Motor neuron (in vitro differentiated cells): Measurements from ENCODE around the gene LIM2. TPM values are rescaled to one million over a fixed set of nuclear protein-coding genes. Genes with fewer than 3 reads are reported as not detected.
A peak's percentile ranks its signal among the peaks of the same experiment; 100 is the strongest.

Experiments used
- ATAC-seq, 8 experiments: fragments of 200-7000 bp; cut with Tn5 transposase; replicated peaks in 6 of 8; 2 replicates each; pipeline ENCODE4 v1.8.0; 2021; ENCODE audit warnings: mild to moderate bottlenecking in 8 of 8, moderate library complexity in 8 of 8
- H3K27ac ChIP-seq, 2 donors: fragments of 250-450 bp; sonication (Bioruptor Pico); 2 replicates each; pipeline ENCODE4 v1.9.0; 2021; ENCODE audit warnings: antibody characterized with exemption in 2 of 2, mild to moderate bottlenecking in 2 of 2, moderate library complexity in 1 of 2
- H3K4me1 ChIP-seq, 2 donors: fragments of 250-450 bp; sonication (Bioruptor Pico); replicated peaks in 1 of 2; 2 replicates each; pipeline ENCODE4 v1.6.1; 2021; ENCODE audit warnings: antibody characterized with exemption in 2 of 2, mild to moderate bottlenecking in 2 of 2, moderate library complexity in 1 of 2
- H3K4me3 ChIP-seq, 5 donors: fragments of 250-450 bp; sonication (Bioruptor Pico); 2 replicates each; pipeline ENCODE4 v1.9.0; 2021; ENCODE audit warnings: antibody characterized with exemption in 5 of 5, mild to moderate bottlenecking in 5 of 5, moderate library complexity in 4 of 5
- WGBS, 10 experiments: fragments of 450-650 bp; shearing (Covaris generic); methylation state at CpG; one replicate each; pipeline ENCODE4 v1.0.0; 2022; 5-methylcytosine and 5-hydroxymethylcytosine counted together
- in situ Hi-C, 9 experiments: fragments of 400-800 bp; cut with MboI; loops; one replicate each; pipeline ENCODE4 v1.15.0; 2021; ENCODE audit warnings: low sequenced_read_pairs in 9 of 9, low pct_unique_long_range_greater_than_20kb in 2 of 9; ENCODE audit not compliant: unreplicated experiment in 9 of 9
- total RNA-seq, 8 experiments: library from RNA; unstranded; fragments of 300-600 nt; gene quantifications; 2 replicates each; pipeline versions ENCODE4 v1.2.3 to v1.2.4, GENCODE V29; 2022

LIM2 gene
- total RNA-seq, 8 experiments from 2014 or later, result 0.38 TPM; not detected in 7

- Histone ChIP-seq H3K4me1 (peaks cover 12 to 14% of the 10 kb centered on the region in 2 donors), H3K27ac (peak overlapping the region; percentile 84 to 89), H3K4me3 (peak overlapping the region; percentile 15 to 41 (median 33))
- ATAC-seq, result peak in 7 of 8 experiments; percentile 17 to 92 (median 87)
- WGBS, 10 experiments, result no CpG with 5 or more reads among the region's 12 CpGs
- in situ Hi-C loops, result no loop called here
Measured at GRCh38 chr19:51354103-51354741, 33.6 kb downstream of the LIM2 start.

- ATAC-seq, result no peak
- peak overlapping the region in 1 of 2 donors; percentile 72 for H3K27ac ChIP-seq
- peaks cover 12 to 14% of the 10 kb centered on the region in 2 donors for H3K4me1 ChIP-seq
- H3K4me3 ChIP-seq, result peak overlapping the region in 1 of 5 donors; percentile 24
- 20 to 100% (median 86%) methylated on average over 1 to 5 of the region's 16 CpGs; no CpG with 5 or more reads in 4 of the 10 experiments for WGBS, 10 experiments
- in situ Hi-C loops, result no loop called here
Measured at GRCh38 chr19:51352783-51353360, 34.9 kb downstream of the LIM2 start.

- no peak overlapping the region for H3K27ac ChIP-seq
- H3K4me1 ChIP-seq, result peaks cover 12 to 14% of the 10 kb centered on the region in 2 donors
- WGBS, 10 experiments, result 87 to 100% (median 100%) methylated on average over 1 to 7 of the region's 11 CpGs; no CpG with 5 or more reads in 3 of the 10 experiments
- H3K4me3 ChIP-seq, result no peak overlapping the region
- in situ Hi-C loops, result no loop called here
- ATAC-seq, result no peak
Measured at GRCh38 chr19:51351266-51351990, 36.3 kb downstream of the LIM2 start.

- in situ Hi-C loops, result no loop called here
- no peaks in the 10 kb centered on the region for H3K4me1 ChIP-seq
- no peak for ATAC-seq
- no peak overlapping the region for H3K4me3 ChIP-seq
- H3K27ac ChIP-seq, result no peak overlapping the region
- WGBS, 10 experiments, result 14 to 100% (median 86%) methylated on average over 1 to 5 of the region's 10 CpGs; no CpG with 5 or more reads in 1 of the 10 experiments
Measured at GRCh38 chr19:51347209-51347928, 40.4 kb downstream of the LIM2 start.

- in situ Hi-C loops, result no loop called here
- 67 to 100% (median 100%) methylated on average over 1 to 5 of the region's 17 CpGs; no CpG with 5 or more reads in 3 of the 10 experiments for WGBS, 10 experiments
Measured at GRCh38 chr19:51346742-51347141, 41.0 kb downstream of the LIM2 start.

GRCh38 chr19:51345076-51345620 is 42.6 kb downstream of the LIM2 start:
- Histone ChIP-seq H3K4me1 (peaks cover 0 to 7% of the 10 kb centered on the region in 2 donors), H3K27ac (no peak overlapping the region), H3K4me3 (no peak overlapping the region)
- WGBS, 10 experiments, result 95 to 100% (median 98%) methylated on average over 1 to 6 of the region's 9 CpGs; no CpG with 5 or more reads in 7 of the 10 experiments
- in situ Hi-C loops, result no loop called here
- no peak for ATAC-seq

More at GRCh38 chr19:51346742-51347141, 41.0 kb downstream of the LIM2 start:
- Histone ChIP-seq H3K27ac (no peak overlapping the region), H3K4me1 (no peaks in the 10 kb centered on the region), H3K4me3 (no peak overlapping the region)
- no peak for ATAC-seq

GRCh38 chr19:51342631-51343569 is 44.9 kb downstream of the LIM2 start:
- WGBS, 10 experiments, result 66 to 100% (median 95%) methylated on average over 1 to 5 of the region's 9 CpGs; no CpG with 5 or more reads in 4 of the 10 experiments
- Histone ChIP-seq H3K27ac (no peak overlapping the region), H3K4me1 (peaks cover 0 to 7% of the 10 kb centered on the region in 2 donors), H3K4me3 (no peak overlapping the region)
- no peak for ATAC-seq
- in situ Hi-C loops, result no loop called here

GRCh38 chr19:51341976-51342580 is 45.7 kb downstream of the LIM2 start, which contains the start of gene VSIG10L:
TSS of gene VSIG10L (minus strand) at chr19:51342139. CDS start at chr19:51342124, 15 bp downstream.
- in situ Hi-C loops, result no loop called here
- peak within 1 kb of the TSS in 1 of 2 donors; percentile 94 for H3K27ac ChIP-seq
- H3K4me1 ChIP-seq, result peaks cover 0 to 7% of the 10 kb centered on the region in 2 donors
- 0 to 80% methylated on average over 1 of the region's 3 CpGs; no CpG with 5 or more reads in 8 of the 10 experiments for WGBS, 10 experiments
- no peak for ATAC-seq
- H3K4me3 ChIP-seq, result peak within 1 kb of the TSS in 2 of 5 donors; percentile 82 to 85

- WGBS, 10 experiments, result 20 to 88% (median 67%) methylated on average over 1 to 9 of the region's 18 CpGs; no CpG with 5 or more reads in 6 of the 10 experiments
- in situ Hi-C loops, result no loop called here
- Histone ChIP-seq H3K4me3 (peak overlapping the region in 2 of 5 donors; percentile 82 to 85), H3K27ac (peak overlapping the region in 1 of 2 donors; percentile 94), H3K4me1 (peaks cover 0 to 7% of the 10 kb centered on the region in 2 donors)
- no peak for ATAC-seq
Measured at GRCh38 chr19:51341066-51341465, 46.7 kb downstream of the LIM2 start.

GRCh38 chr19:51339687-51340656 is 47.8 kb downstream of the LIM2 start:
- 0 to 7% (median 0%) methylated on average over 1 to 11 of the region's 107 CpGs; no CpG with 5 or more reads in 7 of the 10 experiments for WGBS, 10 experiments

More at GRCh38 chr19:51339687-51340656, 47.8 kb downstream of the LIM2 start:
- H3K4me1 ChIP-seq, result peaks cover 0 to 7% of the 10 kb centered on the region in 2 donors
- H3K4me3 ChIP-seq, result peak overlapping the region; percentile 72 to 85 (median 82)
- H3K27ac ChIP-seq, result peak overlapping the region; percentile 88 to 94
- ATAC-seq, result peak; percentile 67 to 85 (median 82)
- in situ Hi-C loops, result no loop called here
